Tibial nerve (tissue), 4 donors: ENCODE data around the gene YES1.

Source experiments
- CTCF ChIP-seq, 5 experiments: fragments of 200-600 bp in 3 of 5; fragments of 450-650 bp in 2 of 5; sonication (generic) in 3 of 5; IDR thresholded peaks; one replicate each; pipeline ENCODE4 v1.5.1; 2016 to 2019; ENCODE audit warnings: antibody characterized with exemption in 5 of 5, mild to moderate bottlenecking in 3 of 5, moderate library complexity in 2 of 5
- EP300 ChIP-seq, 2 donors: sonication (generic); formaldehyde crosslinking; IDR thresholded peaks; one replicate each; pipeline ENCODE4 v1.6.1; 2017; ENCODE audit warnings: antibody characterized with exemption in 2 of 2, mild to moderate bottlenecking in 1 of 2

GRCh38 chr18:825891-826585 lies 14.0 kb upstream of the YES1 start:
- TF ChIP-seq CTCF (IDR thresholded peaks at IDR 0.05) (no peak), EP300 (IDR thresholded peaks at IDR 0.05) (no peak)
